ENCODE results near the gene C19orf85.

GRCh38 chr19:55453511-55454260 is 10.9 kb downstream of the C19orf85 start:
- TF ChIP-seq POLR2A (IDR thresholded peaks at IDR 0.05) (no peak), CTCF (IDR thresholded peaks at IDR 0.05) (no peak), POLR2AphosphoS5 (IDR thresholded peaks at IDR 0.05) (no peak), EP300 (IDR thresholded peaks at IDR 0.05) (no peak)

Measured in gastroesophageal sphincter (tissue), 3 donors.